Vagina (tissue), 2 donors: ENCODE measurements around the gene CYP26C1. TPM values are rescaled to one million over a fixed set of nuclear protein-coding genes. Genes with fewer than 3 reads are reported as not detected.

Experiments used
- DNase-seq, 2 donors: peaks; one replicate each; pipeline ENCODE4 v3.0.0-alpha.2; 2017; ENCODE audit errors: extremely low spot score in 2 of 2
- H3K27ac ChIP-seq: fragments of 200-600 bp; sonication (generic); one replicate; pipeline ENCODE4 v1.5.1; 2019
- H3K27me3 ChIP-seq: fragments of 200-600 bp; sonication (generic); one replicate; pipeline ENCODE4 v1.5.1; 2019
- H3K36me3 ChIP-seq, 2 donors: fragments of 200-600 bp; sonication (generic); one replicate each; pipeline ENCODE4 v1.5.1; 2017 to 2019
- H3K4me1 ChIP-seq: fragments of 200-600 bp; sonication (generic); one replicate; pipeline ENCODE4 v1.5.1; 2019
- H3K4me3 ChIP-seq, 2 donors: fragments of 200-600 bp; sonication (generic); 1 replicate in 1 of 2; 2 replicates in 1 of 2; pipeline ENCODE4 v1.5.1; 2016 to 2019
- H3K9me3 ChIP-seq: fragments of 200-600 bp; sonication (generic); one replicate; pipeline ENCODE4 v1.5.1; 2019
- POLR2A ChIP-seq, 2 donors: fragments of 450-650 bp; IDR thresholded peaks; one replicate each; pipeline ENCODE4 v1.6.1; 2017; ENCODE audit warnings: antibody characterized with exemption in 2 of 2, mild to moderate bottlenecking in 2 of 2, moderate library complexity in 2 of 2
- POLR2AphosphoS5 ChIP-seq, 2 donors: sonication (generic); formaldehyde crosslinking; IDR thresholded peaks; one replicate each; pipeline ENCODE4 v1.9.0; 2017; ENCODE audit warnings: antibody characterized with exemption in 2 of 2, mild to moderate bottlenecking in 2 of 2, low read depth in 1 of 2; ENCODE audit not compliant: insufficient read depth in 1 of 2
- intact Hi-C: fragments of 100-400 bp; cut with DNase I; formaldehyde crosslinking; loops from one replicate; pipeline ENCODE4 v1.15.1; 2023
- total RNA-seq: library from RNA; depleted of rRNA; stranded (reverse); fragments of >200 nt; gene quantifications from one replicate; pipeline ENCODE4 v1.2.3, GENCODE V29; 2016
- TF ChIP-seq, protein P1 (sequence below), 3 experiments: fragments of 450-650 bp in 2 of 3; fragments of 200-600 bp in 1 of 3; sonication (generic) in 1 of 3; IDR thresholded peaks; one replicate each; pipeline ENCODE4 v1.5.1; 2017 to 2019; ENCODE audit warnings: antibody characterized with exemption in 3 of 3, mild to moderate bottlenecking in 2 of 3, moderate library complexity in 2 of 3

The CYP26C1 gene
- total RNA-seq, 1 donor from 2014 or later: not detected

DNA sequence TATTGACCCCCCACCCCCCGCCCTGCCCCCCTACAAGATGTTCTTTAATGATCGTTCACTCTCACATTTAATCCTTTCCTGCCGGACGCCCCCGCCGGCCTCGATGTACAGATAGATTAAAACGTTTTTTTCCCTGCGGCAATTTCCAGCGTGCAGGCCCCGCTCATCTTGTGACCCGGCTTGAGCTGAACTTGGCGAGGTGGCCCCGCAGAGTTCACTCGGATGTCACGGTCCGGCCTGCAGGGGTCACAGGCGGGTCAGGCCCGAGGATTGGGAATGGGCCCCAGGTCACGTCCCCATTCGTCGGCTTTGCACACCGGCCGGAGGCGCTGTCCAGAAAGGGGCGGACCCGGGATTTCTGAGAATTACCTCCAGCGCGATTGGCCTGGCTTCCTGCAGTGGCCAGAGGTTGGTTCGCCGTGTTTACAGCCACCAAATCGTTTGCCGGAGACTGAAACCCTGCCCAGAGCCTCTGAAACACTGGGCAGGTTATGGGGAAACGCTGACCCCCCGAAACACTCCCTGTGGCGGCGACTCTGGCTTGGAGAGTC, 11.2 kb downstream of the CYP26C1 start:
- Histone ChIP-seq H3K4me1 (peaks cover 50% of the 10 kb centered on the region), H3K36me3 (no peaks in the 10 kb centered on the region), H3K4me3 (peak overlapping the region; percentile 14 to 37), H3K27ac (no peak overlapping the region), H3K27me3 (peaks cover 10% of the 10 kb centered on the region), H3K9me3 (no peaks in the 10 kb centered on the region)
- DNase-seq: peak in 1 of 2 donors; percentile 71
- intact Hi-C loops: no loop called here
- TF ChIP-seq POLR2A (IDR thresholded peaks at IDR 0.05) (no peak), POLR2AphosphoS5 (IDR thresholded peaks at IDR 0.05; ENCODE audit: insufficient read depth in 1 of 2, low read depth in 1 of 2) (no peak)

DNA sequence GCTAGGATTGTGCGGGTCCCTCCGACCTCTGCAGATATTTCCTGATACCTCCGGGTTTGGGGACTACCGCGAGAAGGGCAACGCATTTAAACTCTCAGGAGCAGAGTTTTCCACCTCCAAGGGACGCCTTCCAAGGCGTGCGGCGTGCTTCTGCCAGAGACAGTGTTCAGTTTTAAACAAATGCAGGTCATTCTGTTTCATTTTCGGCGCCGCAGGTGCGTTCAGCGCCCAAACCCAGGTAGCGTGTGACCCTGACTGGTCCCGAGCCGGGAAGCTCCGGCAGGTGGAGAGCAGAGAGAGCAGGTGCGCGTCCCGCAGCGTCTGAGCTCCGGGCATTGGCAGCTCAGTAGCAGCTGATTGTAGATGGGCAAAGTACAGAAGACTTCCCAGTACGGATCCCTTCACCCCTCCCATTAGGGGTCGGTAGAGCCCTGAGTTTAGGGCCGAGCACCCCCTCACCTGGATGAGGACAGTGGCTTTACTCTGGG, 11.7 kb downstream of the CYP26C1 start:
- TF ChIP-seq POLR2AphosphoS5 (IDR thresholded peaks at IDR 0.05; ENCODE audit: insufficient read depth in 1 of 2, low read depth in 1 of 2): no peak
- TF ChIP-seq, protein P1, sequence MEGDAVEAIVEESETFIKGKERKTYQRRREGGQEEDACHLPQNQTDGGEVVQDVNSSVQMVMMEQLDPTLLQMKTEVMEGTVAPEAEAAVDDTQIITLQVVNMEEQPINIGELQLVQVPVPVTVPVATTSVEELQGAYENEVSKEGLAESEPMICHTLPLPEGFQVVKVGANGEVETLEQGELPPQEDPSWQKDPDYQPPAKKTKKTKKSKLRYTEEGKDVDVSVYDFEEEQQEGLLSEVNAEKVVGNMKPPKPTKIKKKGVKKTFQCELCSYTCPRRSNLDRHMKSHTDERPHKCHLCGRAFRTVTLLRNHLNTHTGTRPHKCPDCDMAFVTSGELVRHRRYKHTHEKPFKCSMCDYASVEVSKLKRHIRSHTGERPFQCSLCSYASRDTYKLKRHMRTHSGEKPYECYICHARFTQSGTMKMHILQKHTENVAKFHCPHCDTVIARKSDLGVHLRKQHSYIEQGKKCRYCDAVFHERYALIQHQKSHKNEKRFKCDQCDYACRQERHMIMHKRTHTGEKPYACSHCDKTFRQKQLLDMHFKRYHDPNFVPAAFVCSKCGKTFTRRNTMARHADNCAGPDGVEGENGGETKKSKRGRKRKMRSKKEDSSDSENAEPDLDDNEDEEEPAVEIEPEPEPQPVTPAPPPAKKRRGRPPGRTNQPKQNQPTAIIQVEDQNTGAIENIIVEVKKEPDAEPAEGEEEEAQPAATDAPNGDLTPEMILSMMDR (IDR thresholded peaks at IDR 0.05): no peak
- TF ChIP-seq POLR2A (IDR thresholded peaks at IDR 0.05): no peak
- DNase-seq: peak in 1 of 2 donors; percentile 82
- Histone ChIP-seq H3K27ac (no peak overlapping the region), H3K4me1 (peaks cover 50% of the 10 kb centered on the region), H3K4me3 (peak overlapping the region; percentile 14 to 37), H3K27me3 (peaks cover 10% of the 10 kb centered on the region), H3K9me3 (no peaks in the 10 kb centered on the region), H3K36me3 (no peaks in the 10 kb centered on the region)
- intact Hi-C loops: no loop called here

DNA sequence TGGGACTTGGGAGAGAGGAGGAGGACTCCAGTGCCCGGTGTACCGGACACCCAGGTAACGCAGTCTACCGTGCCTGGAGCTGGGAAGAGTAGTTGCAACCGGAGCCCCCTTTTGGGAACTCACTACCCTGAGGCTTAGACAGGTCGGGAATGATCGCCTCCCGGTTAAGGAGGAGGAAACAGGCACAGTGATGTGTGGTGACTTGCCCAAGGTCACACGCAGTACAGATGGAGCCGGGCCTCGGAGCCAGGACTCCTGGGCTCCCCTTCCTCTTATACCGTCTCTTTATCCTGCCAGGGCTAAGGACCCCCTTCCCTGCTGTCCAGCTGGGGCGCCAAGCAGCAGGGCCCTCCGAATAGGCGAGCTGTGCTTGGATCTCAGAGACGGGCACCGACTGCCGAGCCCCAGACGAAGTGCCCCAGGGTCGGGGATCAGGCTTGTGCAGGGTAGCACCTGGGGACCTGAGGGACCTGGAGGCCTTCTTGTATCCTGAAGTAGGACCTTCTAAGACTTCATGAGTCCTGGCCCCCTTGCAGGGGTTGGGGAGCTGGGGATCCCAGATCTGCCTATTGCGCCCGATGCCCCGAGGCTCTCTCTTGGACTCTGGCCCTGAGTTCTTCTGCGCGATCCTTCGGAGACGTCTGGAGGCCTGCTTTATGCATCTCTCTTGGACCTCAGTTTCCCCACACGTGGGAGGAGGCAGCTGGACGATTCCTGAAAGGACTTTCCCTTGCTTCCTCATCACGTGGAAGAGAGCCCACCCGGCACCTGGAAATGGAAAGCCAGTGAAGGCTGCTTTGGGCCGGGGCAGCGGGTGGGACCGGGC, 12.3 kb downstream of the CYP26C1 start:
- H3K36me3 ChIP-seq: no peaks in the 10 kb centered on the region
- H3K27ac ChIP-seq: no peak overlapping the region
- TF ChIP-seq, protein P1 (IDR thresholded peaks at IDR 0.05): no peak
- TF ChIP-seq POLR2AphosphoS5 (IDR thresholded peaks at IDR 0.05; ENCODE audit: insufficient read depth in 1 of 2, low read depth in 1 of 2): no peak
- no peak for TF ChIP-seq POLR2A (IDR thresholded peaks at IDR 0.05)
- H3K9me3 ChIP-seq: no peaks in the 10 kb centered on the region
- H3K27me3 ChIP-seq: peaks cover 10% of the 10 kb centered on the region
- H3K4me1 ChIP-seq: peaks cover 50% of the 10 kb centered on the region
- peak; percentile 84 to 85 for DNase-seq
- peak overlapping the region; percentile 35 to 37 for H3K4me3 ChIP-seq
- intact Hi-C loops: no loop called here

DNA sequence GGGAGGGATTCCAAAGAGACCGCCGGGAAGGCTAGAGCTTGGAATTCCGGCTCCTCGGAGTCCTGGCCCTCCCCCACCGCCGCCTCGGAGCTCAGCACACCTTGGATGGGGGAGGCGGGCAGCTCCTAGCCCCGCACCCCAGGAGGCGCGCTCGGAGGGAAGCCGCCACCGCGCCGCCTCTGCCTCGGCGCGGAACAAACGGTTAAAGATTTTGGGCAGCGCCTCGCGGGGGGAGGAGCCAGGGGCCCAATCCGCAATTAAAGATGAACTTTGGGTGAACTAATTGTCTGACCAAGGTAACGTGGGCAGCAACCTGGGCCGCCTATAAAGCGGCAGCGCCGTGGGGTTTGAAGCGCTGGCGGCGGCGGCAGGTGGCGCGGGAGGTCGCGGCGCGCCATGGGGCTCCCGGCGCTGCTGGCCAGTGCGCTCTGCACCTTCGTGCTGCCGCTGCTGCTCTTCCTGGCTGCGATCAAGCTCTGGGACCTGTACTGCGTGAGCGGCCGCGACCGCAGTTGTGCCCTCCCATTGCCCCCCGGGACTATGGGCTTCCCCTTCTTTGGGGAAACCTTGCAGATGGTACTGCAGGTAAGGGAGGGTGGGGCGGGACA, 13.0 kb downstream of the CYP26C1 start, which contains the start of gene CYP26A1:
Gene CYP26A1, plus strand, starts transcription at position 355 of the 608 bp plus-strand sequence. Its CDS starts 42 bp downstream, at position 397.
- peak within 1 kb of the TSS; percentile 33 to 35 for H3K4me3 ChIP-seq
- TF ChIP-seq, protein P1 (IDR thresholded peaks at IDR 0.05): no peak
- TF ChIP-seq POLR2A (IDR thresholded peaks at IDR 0.05) (no peak), POLR2AphosphoS5 (IDR thresholded peaks at IDR 0.05; ENCODE audit: insufficient read depth in 1 of 2, low read depth in 1 of 2) (no peak)
- H3K27me3 ChIP-seq: peaks cover 10% of the 10 kb centered on the region
- no peak within 1 kb of the TSS for H3K27ac ChIP-seq
- H3K4me1 ChIP-seq: peaks cover 43% of the 10 kb centered on the region
- H3K9me3 ChIP-seq: no peaks in the 10 kb centered on the region
- no peaks in the 10 kb centered on the region for H3K36me3 ChIP-seq
- intact Hi-C loops: no loop called here
- DNase-seq: peak in 1 of 2 donors; percentile 79

DNA sequence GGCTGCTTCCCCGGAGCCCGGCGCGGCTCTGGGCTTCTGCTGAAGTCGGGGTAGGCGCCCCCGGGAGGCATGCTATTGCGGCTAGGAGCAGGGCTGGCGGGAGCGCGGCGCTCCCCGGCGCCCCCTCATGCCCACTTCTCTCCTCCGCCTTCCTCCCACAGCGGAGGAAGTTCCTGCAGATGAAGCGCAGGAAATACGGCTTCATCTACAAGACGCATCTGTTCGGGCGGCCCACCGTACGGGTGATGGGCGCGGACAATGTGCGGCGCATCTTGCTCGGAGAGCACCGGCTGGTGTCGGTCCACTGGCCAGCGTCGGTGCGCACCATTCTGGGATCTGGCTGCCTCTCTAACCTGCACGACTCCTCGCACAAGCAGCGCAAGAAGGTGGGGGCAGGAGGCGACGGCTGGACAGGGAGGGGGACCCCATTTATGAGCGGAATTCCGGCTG, 13.6 kb downstream of the CYP26C1 start:
- peak overlapping the region; percentile 33 to 35 for H3K4me3 ChIP-seq
- peaks cover 38% of the 10 kb centered on the region for H3K4me1 ChIP-seq
- intact Hi-C loops: no loop called here
- H3K36me3 ChIP-seq: no peaks in the 10 kb centered on the region
- peaks cover 10% of the 10 kb centered on the region for H3K27me3 ChIP-seq
- H3K9me3 ChIP-seq: no peaks in the 10 kb centered on the region
- DNase-seq: peak in 1 of 2 donors; percentile 56
- no peak overlapping the region for H3K27ac ChIP-seq
- TF ChIP-seq, protein P1 (IDR thresholded peaks at IDR 0.05): no peak
